GM18951 (cell line): Measurements from ENCODE around the gene MOB2.

Experiments
- POLR2A ChIP-seq: IDR thresholded peaks from 4 replicates; pipeline ENCODE4 v1.6.1; 2011; ENCODE audit warnings: mild to moderate bottlenecking; ENCODE audit not compliant: insufficient read length, insufficient read depth; ENCODE audit errors: extremely low read depth
- in situ Hi-C: fragments of 300-500 bp; cut with MboI; formaldehyde crosslinking; loops from one replicate; pipeline ENCODE4 v1.12.0; 2022; ENCODE audit warnings: low sequenced_read_pairs, mixed read lengths, inconsistent platforms; ENCODE audit not compliant: unreplicated experiment

Gene MOB2

DNA sequence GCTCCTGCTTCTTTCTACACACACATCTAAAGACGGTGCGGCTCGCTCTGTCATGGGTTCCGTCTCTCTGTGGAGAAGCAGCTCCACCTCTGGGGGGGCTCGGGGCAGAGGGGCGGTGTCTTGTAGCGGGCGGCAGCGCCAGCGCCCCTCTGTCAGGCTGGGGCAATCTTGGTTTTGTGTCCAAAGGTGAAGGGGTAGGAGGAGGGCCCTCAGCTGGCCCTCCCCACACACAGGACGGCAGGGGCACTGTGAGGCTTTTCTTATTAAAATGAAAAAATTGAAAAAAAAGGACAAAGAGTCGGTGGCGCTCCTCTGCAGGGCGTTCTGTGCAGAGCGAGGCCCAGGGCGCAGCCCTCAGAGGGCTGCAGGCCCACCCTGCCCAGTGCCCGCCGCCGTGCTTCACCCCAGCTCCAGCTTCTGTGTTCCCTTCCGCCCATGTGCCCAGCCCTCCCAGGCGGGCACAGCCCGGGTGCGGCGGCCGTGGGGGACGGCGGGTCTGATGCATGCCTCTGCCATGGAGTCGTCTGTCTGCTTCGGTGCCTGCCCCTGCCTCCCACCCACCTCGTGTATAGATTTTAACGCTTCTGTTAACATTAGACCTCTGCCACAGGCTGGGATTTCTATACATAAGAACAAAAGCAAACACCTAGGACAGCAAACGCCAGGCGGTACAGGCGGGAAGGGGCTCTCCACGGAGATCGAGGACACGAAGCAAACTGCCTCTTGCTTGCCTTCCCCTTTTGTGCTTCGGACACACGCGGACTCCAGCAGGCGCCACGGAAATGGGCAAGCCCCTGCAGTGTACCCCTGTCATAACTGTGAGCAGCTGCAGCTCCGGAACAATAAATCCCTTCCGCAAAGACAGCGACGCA is 24.5 kb downstream of the MOB2 start:
- TF ChIP-seq POLR2A, result no peak
- in situ Hi-C loops, result no loop called here

DNA sequence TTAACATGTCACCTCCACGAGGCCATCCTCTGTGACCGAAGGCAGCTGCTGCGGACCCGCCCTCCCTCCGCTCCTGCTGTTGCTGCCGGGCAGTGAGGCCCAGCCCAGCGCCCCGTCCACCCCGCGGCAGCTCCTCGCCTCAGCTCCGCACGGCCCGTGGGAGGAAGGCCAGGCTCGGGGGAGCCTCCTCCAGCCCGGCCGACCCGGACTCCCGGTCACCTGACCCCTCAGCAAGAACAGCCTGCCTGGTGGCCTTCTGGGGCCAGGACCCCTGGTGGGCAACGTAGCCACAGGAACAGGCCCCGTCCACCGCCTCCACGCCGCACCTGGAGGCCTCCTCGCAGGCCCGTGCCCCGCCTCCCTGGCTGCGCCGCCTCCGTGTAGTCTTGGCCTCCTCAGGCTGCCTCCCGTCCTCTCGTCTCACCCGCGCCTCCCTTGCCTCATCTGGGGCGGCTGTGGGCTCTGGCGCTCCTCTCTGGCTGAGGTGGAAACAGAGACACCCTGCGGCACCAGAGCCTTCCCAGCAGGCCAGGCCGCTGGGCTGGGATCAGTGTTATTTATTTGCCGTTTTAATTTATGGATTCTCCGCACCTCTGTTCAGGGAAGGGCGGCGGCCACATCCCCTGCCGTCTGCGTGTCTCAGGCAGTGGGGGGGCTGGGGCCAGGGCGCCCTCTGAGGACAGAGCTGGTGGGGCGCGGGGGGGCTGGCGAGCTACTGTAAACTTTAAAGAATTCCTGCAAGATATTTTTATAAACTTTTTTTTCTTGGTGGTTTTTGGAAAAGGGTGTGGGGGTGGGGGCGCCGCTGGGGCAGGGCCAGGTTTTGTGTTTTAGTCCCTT is 25.4 kb downstream of the MOB2 start:
- in situ Hi-C loops, result no loop called here
- TF ChIP-seq POLR2A, result no peak

DNA sequence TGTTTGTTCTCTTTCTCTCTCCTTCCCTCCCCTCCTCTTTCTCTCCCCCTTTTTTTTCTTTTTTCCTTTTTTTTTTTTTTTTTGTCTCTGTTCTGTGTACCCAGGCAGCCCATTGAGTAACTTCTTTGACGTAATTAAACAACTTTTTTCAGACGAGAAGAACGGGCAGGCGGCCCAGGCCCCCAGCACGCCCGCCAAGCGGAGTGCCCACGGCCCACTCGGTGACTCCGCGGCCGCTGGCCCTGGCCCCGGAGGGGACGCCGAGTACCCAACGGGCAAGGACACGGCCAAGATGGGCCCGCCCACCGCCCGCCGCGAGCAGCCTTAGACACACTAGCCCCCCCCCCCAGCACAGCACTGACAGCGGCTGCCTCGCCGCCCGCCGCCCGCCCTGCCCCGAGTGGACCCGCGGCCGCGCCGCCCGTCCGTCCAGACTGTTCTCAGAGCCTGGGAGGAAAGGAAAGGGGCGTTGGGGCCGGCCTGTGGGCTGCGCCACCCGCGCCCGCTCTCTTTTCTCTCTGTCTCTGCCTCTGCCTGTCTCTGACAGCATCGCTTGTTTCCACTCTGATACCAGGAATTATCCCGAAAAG is 26.1 kb downstream of the MOB2 start:
- in situ Hi-C loops, result no loop called here
- no peak for TF ChIP-seq POLR2A

DNA sequence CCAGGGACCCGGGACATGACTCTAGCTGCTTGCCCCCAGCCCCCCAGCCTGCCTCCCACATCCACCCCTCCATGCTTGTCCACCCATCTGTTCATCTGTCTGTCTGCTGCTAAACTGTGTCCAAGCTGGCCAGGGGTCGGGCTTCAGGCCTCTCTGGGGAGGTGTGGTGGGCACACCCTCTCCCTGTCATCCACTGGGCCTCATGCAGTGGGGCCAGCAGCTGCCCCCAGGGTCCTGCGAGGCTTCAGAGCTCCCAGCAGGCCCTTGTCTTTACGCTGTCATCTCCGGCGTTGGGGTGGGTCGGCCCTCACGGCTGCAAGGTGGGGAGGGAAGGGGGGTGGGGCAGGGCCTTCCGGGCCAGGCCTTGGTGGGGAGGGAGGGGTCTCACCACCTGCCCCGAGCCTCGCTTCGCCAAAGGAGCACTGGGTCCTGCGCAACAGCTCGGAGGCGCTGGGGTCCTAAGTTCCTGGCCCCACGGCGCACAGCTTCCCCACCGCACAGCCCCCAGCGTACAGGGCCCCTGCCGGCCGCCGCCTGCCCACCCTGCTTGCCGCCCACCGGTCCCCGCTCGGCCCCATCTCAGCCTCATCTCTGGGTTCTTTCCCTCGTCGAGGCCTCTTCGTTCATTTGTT is 26.7 kb downstream of the MOB2 start:
- no peak for TF ChIP-seq POLR2A
- in situ Hi-C loops, result no loop called here

DNA sequence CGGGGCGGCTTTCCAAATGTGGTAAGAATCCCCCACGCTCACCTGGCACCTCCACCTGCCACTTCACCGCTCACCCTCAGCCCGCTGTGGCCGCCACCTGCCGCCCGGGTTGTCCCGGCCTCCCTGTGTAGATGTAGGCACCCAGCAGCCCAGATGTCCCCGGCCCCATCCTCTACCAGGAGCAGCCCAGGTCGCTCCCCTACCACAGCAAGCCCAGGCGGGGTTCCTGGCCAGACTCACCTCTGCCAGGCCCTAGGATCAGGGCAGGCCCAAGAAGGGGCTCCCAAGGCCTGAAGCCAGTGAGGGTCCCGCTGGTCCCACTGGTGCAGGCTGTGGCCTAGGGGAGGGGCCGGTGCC is 27.4 kb downstream of the MOB2 start:
- no peak for TF ChIP-seq POLR2A
- in situ Hi-C loops, result no loop called here

DNA sequence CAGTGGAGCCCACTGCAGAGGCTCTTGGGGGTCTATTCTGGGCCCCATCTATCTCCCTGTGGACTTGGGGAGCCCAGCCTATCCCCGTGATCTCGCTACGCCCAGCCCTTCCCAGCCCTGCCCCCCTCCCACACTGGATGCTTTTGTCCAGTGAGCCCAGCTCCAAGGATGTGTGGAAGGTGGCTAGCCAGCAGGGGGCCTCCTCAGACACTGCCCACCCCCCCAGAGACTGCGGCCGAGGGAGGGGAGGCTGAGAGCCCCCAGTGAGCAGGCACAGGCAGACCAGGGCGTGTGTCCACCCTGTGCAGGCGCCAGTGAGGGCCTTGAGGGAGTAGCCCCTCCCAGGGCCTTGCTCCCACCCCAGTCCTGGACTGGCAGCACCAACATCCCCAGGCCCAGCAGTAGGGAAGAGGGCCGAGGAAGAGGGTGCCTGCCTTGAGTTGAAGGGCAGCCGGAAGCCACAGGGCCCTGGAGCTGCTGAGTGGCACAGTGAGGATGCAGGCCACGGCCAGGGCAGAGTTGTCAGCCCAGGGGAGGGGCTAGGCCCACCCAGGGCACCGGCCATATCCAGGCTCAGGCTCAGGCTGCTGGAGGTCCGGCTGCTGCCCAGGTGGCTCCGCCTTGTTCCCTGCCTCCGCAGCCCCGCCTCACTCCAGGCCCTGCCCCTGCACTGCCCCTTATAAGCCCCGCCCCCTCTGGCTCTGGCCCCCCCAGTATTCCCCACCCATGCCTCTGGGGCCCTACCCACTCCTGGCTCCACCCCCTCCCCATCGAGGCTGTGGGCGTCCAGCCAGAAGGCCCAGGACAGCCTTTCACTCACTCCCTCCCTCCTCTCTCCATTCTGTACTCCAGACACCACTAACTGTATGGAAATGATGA is 28.0 kb downstream of the MOB2 start:
- in situ Hi-C loops, result no loop called here
- TF ChIP-seq POLR2A, result no peak

DNA sequence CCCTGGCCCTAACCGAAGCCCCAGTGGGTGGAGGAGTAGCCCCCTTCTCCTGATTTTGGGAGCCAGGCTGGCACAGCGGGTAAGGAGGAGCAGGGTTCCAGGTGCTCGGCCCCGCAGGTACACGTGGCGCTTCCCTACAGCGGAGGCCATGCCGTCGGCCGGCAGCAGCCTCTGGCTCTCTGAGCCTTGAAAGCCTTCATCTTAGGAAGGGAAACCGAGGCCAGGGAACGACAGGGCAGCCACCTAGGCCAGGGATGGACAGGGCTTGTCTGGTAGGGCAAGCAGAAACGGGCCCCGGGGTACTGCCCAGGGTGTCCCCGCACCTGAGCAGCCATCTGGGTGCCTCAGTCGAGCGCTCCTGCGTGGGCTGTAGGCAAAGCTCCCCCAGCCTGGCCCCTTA is 28.7 kb downstream of the MOB2 start:
- no peak for TF ChIP-seq POLR2A
- in situ Hi-C loops, result no loop called here

DNA sequence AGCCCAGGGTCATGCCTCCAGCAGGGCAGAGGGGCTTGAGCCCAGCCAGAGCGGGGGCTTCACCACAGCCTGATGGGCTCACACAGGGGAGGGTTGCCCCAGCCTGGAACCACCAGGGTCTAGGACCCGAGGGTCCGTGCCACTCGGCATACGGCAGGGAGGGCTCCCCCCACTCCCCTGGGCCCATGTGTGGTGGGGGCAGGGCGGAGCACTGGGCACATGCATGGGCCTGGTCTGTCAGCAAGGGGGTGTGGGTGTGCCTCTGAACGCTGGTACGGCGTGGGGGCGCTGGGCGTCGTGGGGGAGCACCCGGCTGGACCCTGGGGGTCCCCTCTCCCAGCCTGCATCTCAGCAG is 29.3 kb downstream of the MOB2 start:
- in situ Hi-C loops, result no loop called here
- no peak for TF ChIP-seq POLR2A

DNA sequence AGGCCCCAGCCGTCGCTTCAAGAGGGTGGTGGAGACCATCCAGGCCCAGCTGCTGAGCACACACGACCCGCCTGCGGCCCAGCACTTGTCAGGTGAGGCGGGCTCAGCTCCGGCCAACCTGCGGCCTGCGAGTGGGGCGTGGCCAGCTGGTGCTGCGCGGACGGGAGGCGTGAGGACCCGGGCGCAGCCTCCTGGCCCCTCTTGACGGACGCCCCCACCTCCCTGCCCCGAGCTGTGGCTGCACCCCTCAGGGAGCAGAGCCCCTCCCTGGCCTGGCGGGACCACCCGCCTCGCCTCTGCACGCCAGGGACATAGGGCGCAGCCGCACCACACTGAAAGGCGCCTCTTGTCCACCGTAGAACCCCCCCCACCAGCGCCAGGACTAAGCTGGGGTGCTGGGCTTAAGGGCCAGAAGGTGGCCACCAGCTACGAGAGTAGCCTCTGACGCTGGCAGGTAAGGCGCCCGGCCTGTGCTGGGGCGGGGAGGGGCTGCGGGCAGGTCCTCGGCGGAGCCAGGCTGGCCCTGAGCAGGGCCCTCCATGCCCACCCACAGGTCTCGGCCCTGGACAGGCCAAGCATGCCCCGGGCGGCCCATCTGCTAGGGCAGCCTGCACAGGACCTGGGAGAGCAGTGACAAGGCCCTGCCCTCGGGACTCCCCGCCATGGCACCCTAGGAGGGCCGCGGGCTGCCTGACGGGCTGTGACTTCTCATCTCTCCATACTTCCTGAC is 29.8 kb downstream of the MOB2 start:
- no peak for TF ChIP-seq POLR2A
- in situ Hi-C loops, result no loop called here

DNA sequence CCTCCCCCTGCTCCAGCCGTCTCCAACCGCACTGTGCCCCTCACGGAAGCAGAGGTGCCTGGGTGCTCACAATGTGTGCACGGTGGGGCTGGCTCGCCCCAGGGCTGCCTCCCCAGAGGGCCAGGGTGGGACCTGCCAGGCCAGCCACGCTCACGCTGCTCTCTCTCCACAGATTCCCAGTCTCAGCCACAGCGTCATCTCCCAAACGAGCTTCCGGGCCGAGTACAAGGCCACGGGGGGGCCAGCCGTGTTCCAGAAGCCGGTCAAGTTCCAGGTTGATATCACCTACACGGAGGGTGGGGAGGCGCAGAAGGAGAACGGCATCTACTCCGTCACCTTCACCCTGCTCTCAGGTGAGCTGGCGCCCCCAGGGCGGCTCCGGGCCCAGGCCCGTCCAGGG is 30.4 kb downstream of the MOB2 start:
- in situ Hi-C loops, result no loop called here
- no peak for TF ChIP-seq POLR2A

DNA sequence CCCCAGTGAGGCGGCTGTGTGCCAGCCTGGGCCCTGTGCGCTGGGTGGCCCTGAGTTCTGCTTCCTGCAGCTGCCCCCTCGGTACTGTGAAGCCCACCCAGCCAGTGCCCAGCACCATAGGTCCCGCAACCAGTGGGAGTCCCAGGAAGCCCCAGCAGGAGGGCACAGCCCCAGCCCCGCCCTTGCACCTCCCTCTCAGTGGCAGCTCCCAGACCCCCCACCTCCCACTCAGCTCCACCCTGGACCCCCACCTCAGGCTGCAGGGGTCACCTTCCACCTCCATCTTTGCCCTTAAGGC is 30.9 kb downstream of the MOB2 start:
- TF ChIP-seq POLR2A, result no peak
- in situ Hi-C loops, result no loop called here

DNA sequence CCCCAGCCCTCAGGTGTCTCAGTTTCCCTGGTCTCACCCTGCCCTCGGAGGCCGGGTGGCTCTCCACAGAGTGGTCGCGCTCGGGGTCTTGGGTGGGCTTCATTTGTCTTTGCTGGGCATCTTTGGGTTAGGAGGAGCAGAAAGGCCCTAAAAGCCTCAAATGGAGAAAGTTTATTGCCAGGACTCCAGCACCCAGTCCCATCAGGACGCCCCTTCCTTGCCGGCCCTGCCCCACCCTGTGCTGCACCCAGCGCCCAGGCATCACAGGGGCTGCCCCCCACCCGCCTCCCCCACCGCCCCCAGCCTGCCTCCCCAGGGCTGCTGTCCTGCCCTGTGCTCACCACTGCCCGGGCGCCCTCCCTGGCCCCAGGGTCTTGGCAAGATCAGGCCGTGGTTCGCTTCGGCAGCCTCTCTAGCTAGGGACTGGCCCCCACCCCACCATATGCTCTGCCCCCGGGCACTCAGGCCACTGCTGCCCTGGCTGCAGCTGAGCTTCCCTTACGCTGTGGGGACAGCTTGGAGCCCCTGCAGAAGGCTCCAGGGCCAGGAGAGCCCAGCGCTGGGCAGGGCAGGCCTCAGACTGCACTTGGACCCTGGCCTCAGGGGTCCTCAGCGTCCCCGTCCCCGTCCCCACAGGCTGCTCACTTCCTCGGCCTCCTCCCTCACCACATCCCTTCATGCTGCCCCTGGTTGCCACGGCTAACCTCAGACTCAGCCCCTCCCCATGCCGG is 31.4 kb downstream of the MOB2 start:
- TF ChIP-seq POLR2A, result no peak
- in situ Hi-C loops, result no loop called here

DNA sequence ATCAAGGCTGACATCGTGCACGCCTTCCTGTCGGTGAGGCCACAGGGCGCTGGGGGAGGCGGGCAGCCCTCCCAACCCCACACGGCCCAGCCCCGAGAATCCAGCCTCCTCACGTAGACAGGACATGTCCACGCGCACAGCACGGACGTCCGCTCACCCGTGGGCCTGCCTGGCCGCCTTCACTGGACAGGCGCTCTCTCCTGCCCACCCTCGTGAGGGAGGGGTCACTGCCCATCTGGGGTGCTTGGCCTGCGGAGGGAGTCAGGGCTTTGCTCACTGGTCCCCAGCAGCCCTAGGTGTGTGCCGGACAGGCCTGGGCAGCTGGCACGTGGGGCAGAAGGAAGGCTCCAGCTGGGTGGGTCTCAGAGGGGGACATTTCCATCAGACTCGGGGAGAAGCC is 32.0 kb downstream of the MOB2 start:
- in situ Hi-C loops, result no loop called here
- no peak for TF ChIP-seq POLR2A
